GM21390 (cell line): ENCODE results near the gene ERF.
"Not testable (repeated sequence)": the region's sequence is repeated elsewhere in the genome, so short reads cannot be mapped to it uniquely, and the experiment has no call there.

Experiments
- ATAC-seq: cut with Tn5 transposase; IDR thresholded peaks from one replicate; pipeline ENCODE4 v1.9.1; 2021; ENCODE audit not compliant: unreplicated experiment

ERF gene

DNA sequence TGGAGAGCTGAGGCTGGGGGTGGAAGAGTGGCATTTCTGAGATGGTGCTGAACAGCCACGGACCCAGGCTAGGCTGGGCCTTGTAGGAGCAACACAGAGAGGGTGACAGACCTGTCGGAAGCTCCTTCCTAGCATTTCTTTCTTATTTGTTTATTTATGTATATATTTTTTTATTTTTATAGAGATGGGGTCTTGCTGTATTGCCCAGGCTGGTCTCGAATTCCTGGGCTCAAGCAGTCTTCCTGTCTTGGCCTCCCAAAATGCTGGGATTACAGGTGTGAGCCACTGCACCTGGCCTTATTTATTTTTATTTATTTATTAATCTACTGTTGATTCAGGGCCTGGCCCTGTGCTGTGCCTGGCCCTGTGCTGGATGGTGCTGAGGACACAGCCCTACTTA is 20.6 kb upstream of the ERF start:
- ATAC-seq, result no peak

DNA sequence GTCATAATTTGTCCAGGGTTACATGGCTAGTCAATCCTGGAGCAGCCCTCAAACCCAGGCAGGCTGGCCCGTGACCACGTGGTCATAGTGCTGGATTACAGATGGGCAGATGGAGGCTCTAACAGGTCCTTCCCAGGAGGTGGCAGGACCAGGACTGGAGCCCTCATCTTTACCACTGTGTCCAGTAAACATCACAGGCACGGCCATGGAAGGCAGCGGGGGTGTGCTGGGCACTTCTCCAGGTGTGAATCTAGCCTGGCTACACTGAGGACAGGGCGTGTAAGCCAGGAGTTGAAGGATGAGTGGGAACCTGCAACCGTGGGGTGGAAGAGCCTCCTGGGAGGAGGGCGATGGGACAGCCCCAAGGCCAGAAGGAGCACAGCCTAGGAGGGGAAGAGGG is 20.2 kb upstream of the ERF start:
- no peak for ATAC-seq

GRCh38 chr19:42274065-42274682 is 19.2 kb upstream of the ERF start:
- ATAC-seq, result no peak

- ATAC-seq, result no peak
Observed at GRCh38 chr19:42273407-42274064, 18.6 kb upstream of the ERF start.

DNA sequence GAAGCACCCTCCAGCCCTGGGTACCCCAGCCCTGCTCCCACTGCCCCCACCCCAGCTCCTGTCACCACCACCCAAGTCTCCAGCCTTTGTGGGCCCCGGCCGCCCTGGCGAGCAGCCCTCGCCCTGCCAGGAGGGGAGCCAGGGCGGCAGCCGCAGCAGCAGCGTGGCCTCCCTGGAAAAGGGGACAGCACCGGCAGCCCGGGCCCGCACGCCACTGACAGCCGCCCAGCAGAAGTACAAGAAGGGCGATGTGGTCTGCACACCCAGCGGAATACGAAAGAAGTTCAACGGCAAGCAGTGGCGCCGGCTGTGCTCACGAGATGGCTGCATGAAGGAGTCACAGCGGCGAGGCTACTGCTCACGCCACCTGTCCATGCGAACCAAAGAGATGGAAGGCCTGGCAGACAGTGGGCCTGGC is 18.1 kb upstream of the ERF start:
- ATAC-seq, result no peak

DNA sequence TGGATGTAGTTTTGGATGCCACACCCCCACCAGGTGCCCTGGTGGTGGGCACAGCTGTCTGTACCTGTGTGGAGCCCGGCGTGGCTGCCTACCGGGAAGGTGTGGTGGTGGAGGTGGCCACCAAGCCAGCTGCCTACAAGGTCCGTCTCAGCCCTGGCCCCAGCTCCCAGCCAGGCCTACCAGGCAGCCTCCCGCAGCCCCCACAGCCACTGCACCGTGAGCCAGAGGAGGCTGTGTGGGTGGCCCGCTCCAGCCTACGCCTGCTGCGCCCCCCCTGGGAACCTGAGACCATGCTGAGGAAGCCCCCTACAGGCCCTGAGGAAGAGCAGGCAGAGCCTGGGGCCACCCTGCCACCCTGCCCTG is 17.6 kb upstream of the ERF start:
- ATAC-seq, result no peak

GRCh38 chr19:42271861-42272534 is 17.1 kb upstream of the ERF start:
- no peak for ATAC-seq

- ATAC-seq, result no peak
Observed at GRCh38 chr19:42271045-42271419, 16.1 kb upstream of the ERF start.

- no peak for ATAC-seq
Observed at GRCh38 chr19:42270346-42271044, 15.6 kb upstream of the ERF start.

- ATAC-seq, result no peak
Observed at GRCh38 chr19:42269478-42270345, 14.8 kb upstream of the ERF start.

DNA sequence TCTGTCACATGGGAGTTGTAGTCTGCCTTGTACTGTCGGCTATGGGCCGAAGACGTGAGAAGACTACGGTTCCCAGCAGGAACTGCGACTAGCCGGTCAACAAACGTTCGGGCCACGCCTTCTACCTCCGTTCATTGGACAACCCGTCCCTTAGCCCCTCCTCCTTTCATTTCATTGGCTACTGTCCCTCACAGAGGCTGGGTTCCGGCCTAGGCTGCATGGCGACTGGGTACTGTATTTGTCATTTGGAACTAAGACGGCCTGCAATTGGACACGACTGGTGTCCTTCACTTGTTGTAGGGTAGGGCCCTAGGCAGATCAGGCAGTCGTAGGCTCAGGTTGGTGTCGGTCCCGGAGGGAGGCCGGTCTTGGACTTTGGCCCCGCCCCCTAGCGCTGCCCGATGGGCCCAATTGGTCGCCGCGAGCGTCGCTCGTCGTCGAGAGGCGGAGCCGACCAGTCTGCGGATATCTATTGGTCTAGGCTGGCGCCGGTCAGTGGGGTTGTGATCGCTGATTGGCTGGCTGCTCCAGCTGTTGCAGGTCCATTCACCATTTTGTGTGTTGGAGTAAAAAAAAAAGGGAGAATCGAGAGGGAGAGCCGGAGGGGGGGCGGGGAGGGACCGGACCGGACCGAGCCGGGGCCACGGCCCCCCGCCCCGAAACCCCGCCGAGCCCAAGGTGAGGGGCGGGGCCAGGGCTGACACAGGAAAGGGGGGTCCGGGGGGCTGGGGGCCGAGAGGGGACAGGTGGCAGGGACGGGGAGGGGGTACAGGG is 14.0 kb upstream of the ERF start, which contains the start of gene CIC:
TSS of gene CIC (plus strand) at position 549 of the 774 bp plus-strand sequence. CDS start 2,532 bp downstream, outside the sequence.
- ATAC-seq, result peak; percentile 77

DNA sequence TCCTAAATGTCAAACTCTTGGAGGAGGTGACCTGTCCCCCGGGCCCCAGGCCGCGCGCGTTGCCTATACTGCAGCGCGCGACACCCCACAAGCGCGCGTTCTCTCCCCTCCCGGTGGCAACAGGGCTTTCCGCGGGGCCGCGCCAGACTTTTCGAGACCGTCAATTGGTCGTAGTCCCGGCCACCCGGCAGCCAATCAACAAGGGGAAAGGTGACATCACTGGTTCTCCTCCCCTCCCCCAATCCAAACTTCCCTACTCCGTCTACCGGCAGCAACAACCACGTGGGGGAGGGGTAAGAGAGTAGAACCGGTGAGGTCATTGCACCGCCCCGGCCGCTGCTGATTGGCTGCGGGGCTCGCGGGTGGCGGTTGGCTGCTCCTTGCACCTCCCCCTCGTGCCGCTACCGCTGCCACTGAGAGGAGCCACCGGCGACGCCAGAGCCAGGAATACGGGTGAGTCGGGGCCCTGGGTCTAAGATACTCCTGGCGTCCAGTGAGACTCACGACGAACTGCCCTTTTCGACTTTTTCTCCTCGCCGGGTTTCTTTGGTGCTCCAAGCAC is 13.3 kb upstream of the ERF start:
- peak; percentile 48 for ATAC-seq

DNA sequence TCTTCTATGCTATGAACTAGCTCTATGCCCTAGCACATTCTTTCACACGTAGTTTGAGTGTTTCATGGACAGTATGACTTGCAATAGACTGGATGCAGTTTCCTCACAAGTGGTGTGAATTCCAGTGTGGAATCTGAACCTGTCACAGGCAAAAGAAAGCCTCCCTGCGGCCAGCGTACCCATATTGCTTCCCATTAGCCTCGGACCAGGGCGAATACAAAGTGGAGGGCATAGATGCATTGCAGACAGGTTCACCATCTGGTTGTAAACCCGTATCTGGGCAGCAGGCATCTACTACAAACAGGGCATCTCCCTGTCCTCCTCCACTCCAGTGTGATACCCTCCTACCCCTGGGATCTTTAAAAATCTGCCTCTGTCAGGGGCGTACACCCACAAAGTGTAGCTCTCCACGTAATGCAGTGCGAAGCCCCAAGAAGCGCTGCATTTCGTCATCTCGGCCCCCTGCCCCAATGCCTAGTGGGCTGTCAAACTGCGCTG is 12.8 kb upstream of the ERF start:
- no peak for ATAC-seq

GRCh38 chr19:42266928-42267603 is 12.1 kb upstream of the ERF start:
- ATAC-seq, result not testable (repeated sequence)

DNA sequence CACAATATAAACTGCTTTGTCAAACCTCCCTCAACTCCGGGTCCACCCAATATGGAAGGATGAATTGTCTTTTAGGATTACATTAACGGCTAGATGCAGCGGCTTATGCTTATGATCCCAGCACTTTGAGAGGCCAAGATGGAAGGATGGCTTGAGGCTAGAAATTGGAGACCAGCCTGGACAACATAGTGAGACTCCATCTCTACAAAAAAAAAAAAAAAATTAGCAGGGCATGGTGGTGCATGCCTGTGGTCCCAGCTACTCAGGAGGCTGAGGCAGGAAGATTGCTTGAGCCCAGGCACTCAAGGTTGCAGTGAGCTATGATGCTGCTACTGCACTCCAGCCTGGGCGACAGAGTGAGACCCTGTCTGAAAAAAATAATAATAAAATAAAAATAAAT is 11.2 kb upstream of the ERF start:
- not testable (repeated sequence) for ATAC-seq

DNA sequence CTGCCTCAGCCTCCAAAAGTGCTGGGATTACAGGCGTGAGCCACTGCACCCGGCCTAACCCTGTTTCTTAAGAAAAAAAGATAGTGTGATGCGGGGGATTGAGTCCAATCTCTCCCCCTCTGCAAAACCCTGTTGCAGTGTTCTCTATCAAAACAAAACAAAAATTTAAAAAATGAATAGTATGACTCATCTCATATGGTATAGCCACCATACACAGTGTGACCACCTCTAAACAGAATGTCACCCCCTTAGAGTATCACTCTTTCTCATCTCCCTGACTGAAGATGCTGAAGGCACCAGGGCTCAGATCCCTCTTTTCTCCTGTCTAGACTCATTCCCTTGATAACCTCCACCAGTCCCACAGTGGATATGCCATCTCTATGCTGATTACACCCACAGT is 6.8 kb upstream of the ERF start:
- ATAC-seq, result no peak

DNA sequence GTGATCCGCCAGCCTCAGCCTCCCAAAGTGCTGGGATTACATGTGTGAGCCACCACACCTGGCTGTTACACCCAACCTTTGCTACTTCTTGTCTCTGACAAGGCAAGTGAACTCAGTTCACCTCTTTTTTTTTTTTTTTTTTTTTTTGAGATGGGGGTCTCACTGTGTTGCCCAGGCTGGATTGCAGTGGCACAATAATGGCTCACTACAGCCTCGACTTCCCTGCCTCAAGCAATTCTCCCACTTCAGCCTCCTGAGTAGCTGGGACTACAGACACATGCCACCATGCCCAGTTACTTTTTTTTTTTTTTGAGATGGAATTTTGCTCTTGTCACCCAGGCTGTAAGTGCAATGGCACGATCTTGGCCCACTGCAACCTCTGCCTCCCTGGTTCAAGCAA is 2.9 kb upstream of the ERF start:
- not testable (repeated sequence) for ATAC-seq

DNA sequence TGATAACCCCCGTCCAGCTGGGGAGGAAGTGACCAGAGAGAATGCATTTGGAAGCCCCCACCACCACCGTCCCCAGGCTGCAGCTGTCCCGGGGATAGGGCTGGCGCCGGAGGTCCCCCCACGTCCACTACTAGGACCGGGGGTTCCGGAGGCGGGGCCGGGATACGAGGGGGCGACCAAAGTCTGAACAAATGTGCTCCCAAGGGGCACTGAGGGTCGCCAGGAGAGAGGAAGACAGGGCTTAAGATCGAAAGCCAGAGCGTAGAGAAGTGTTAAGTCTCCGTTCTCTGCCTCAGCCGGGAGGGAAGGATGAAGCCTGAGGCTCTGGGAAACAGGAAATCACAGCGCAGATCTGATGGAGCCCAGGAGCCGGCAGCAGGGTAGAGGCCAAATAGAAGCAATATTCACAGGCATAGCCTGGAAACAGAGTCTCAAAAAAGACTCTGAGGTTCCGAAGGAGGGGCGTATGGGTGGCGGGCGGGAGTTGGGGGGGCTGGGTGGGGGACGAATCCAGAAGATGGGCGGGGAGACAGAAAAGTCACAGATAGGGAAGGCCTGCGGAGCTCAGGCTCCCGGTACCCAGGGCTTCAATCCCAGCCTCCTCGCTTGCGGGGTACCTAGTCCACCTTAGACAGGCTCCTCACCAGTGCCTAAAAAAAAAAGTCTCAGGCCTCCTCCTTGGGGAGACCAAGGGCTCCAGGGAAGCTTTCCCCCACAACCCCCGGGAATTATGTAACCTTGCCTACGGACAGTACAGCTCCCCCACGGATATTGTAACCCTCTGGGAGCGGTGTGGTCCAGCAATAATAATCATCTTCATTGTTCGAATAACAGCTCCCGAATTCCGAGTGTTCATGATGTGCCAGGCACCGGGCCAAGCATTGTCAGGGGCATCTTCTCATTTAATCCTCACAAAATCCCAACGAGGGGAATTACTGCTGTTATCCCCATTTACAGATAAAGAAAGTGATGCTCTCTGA is 1.1 kb upstream of the ERF start:
- ATAC-seq, result no peak
